Hepatocyte (in vitro differentiated cells): Measurements from ENCODE around the gene MAN1C1.

Source experiments
- EZH2 ChIP-seq: fragments of 200-600 bp; sonication (generic); IDR thresholded peaks from 2 replicates; pipeline ENCODE4 v1.6.1; 2016; ENCODE audit warnings: antibody characterized with exemption, mild to moderate bottlenecking, borderline replicate concordance
- TF ChIP-seq, protein P1 (sequence below): fragments of 200-600 bp; sonication (generic); IDR thresholded peaks from 2 replicates; pipeline ENCODE4 v1.5.1; 2016; ENCODE audit warnings: antibody characterized with exemption, mild to moderate bottlenecking; ENCODE audit not compliant: poor library complexity

DNA sequence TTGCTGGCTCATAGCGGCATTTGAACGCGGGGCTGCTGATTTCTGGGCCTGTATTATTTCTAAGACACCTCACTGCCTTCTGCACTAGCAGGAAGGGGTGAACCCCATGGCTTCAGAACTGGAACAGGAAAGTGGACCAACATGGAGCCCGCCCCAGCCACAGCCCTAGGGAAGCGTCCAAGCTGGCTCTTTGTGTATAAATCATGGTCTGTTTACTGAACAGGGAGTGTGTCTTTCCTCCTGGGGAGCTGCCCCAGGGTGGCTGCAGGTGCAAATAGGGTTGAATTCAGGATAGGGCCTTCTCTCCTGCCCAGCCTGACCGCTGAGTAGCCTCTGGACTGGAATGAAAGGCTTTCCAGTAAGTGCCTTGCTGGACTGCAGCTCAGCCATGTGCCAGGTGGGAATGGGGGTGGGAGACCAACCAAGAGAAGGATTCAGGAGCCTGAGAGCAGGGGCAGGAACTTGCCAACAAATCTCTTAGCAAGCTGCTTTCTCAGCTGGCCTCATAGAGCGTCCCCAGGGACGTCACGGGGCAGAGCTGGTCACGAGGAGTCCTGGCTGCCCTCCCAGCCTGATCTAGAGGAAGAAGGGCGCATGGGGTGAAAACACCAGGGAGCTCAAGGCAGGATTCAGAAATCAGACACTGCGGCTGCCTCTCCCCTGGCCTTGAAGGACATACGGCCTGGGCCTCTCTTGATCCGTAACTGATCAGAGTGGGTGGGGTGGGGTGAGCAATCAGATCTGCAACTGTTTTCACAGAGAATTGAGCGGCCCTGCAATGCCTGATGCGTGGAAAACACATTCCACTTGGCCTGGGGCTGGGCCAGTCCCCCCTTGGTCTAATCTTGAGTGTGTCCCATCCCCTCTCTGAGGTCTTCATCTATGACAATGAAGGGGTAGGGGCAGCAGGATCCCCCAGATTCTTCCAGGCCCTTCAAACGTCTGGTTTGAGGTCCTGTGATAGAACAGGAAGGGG, 126.9 kb downstream of the MAN1C1 start:
- no peak for TF ChIP-seq EZH2
- TF ChIP-seq, protein P1, sequence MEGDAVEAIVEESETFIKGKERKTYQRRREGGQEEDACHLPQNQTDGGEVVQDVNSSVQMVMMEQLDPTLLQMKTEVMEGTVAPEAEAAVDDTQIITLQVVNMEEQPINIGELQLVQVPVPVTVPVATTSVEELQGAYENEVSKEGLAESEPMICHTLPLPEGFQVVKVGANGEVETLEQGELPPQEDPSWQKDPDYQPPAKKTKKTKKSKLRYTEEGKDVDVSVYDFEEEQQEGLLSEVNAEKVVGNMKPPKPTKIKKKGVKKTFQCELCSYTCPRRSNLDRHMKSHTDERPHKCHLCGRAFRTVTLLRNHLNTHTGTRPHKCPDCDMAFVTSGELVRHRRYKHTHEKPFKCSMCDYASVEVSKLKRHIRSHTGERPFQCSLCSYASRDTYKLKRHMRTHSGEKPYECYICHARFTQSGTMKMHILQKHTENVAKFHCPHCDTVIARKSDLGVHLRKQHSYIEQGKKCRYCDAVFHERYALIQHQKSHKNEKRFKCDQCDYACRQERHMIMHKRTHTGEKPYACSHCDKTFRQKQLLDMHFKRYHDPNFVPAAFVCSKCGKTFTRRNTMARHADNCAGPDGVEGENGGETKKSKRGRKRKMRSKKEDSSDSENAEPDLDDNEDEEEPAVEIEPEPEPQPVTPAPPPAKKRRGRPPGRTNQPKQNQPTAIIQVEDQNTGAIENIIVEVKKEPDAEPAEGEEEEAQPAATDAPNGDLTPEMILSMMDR: no peak
